ENCODE data around the gene TMC1.

DNA sequence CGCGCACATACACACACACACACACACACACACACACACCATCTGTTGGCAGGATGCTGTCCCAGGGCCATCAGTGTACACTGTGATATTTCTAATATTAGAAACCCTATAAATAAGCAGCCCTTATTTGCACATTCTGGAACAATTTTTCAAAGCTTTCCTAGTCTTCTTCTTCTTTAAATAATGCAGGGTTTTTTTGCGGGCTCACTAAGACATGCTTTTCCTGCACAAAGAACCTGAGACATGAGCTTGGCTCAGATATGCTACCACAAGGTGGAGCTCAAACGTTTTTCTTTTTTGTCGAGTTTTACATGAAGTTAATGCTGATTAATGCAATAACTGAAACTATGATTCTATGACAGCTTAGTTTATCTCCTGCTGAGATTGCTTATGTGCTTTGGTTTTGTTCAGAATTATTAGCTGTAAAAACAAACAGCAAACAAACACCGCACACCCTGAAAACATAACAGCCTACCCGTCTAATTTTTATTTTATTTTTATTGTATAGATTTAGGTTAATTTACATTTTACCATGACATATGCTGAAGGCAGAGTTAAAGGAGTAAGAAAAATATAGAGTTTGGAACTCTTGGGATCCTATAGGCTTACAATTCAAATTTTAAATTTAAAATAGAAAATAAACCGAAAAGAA is 335.7 kb downstream of the TMC1 start:
- TF ChIP-seq, protein P1, sequence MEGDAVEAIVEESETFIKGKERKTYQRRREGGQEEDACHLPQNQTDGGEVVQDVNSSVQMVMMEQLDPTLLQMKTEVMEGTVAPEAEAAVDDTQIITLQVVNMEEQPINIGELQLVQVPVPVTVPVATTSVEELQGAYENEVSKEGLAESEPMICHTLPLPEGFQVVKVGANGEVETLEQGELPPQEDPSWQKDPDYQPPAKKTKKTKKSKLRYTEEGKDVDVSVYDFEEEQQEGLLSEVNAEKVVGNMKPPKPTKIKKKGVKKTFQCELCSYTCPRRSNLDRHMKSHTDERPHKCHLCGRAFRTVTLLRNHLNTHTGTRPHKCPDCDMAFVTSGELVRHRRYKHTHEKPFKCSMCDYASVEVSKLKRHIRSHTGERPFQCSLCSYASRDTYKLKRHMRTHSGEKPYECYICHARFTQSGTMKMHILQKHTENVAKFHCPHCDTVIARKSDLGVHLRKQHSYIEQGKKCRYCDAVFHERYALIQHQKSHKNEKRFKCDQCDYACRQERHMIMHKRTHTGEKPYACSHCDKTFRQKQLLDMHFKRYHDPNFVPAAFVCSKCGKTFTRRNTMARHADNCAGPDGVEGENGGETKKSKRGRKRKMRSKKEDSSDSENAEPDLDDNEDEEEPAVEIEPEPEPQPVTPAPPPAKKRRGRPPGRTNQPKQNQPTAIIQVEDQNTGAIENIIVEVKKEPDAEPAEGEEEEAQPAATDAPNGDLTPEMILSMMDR (conservative IDR thresholded peaks at IDR 0.05), result peak; percentile 77
- TF ChIP-seq EZH2 (IDR thresholded peaks at IDR 0.05; ENCODE audit: low read depth), result no peak

Measured in PC-9 (cell line).